ENCODE data around the gene FAF2.

The FAF2 gene

GRCh38 chr5:176420086-176420485, 28.1 kb upstream of the FAF2 start:
- TF ChIP-seq CTCF (IDR thresholded peaks at IDR 0.05; ENCODE audit: borderline replicate concordance, insufficient read depth, low read depth, low read length): no peak

GRCh38 chr5:176420972-176421544, 27.1 kb upstream of the FAF2 start:
- no peak for TF ChIP-seq CTCF (IDR thresholded peaks at IDR 0.05; ENCODE audit: borderline replicate concordance, insufficient read depth, low read depth, low read length)
- H3K4me3 ChIP-seq (ENCODE audit: low read depth, low read length): no peak overlapping the region

More at GRCh38 chr5:176420086-176420485, 28.1 kb upstream of the FAF2 start:
- H3K4me3 ChIP-seq (ENCODE audit: low read depth, low read length): no peak overlapping the region

DNA sequence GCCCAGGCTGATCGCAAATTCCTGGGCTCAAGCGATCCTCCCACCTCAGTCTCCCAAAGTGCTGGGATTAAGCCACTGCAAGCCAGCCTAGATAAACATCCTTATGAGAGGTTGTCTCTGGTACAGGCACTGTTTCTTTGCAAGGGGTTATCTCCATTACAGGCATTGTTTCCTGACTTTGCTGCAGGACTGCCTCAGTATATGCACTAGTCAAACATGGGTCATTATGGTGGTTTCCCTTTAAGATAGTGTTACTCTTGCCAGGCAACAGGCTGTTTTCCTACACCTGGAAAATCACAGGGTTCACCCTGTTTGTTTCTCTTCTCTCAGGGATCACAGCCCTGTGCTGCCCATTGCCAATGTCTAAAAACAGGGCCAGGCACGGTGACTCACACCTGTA, 24.0 kb upstream of the FAF2 start:
- TF ChIP-seq CTCF (IDR thresholded peaks at IDR 0.05; ENCODE audit: borderline replicate concordance, insufficient read depth, low read depth, low read length): no peak
- no peak overlapping the region for H3K4me3 ChIP-seq (ENCODE audit: low read depth, low read length)

GRCh38 chr5:176425138-176425537, 23.0 kb upstream of the FAF2 start:
- no peak overlapping the region for H3K4me3 ChIP-seq (ENCODE audit: low read depth, low read length)
- TF ChIP-seq CTCF (IDR thresholded peaks at IDR 0.05; ENCODE audit: borderline replicate concordance, insufficient read depth, low read depth, low read length): no peak

- no peak overlapping the region for H3K4me3 ChIP-seq (ENCODE audit: low read depth, low read length)
Measured at GRCh38 chr5:176425791-176426190, 22.4 kb upstream of the FAF2 start.

GRCh38 chr5:176426876-176427275, 21.3 kb upstream of the FAF2 start:
- TF ChIP-seq CTCF (IDR thresholded peaks at IDR 0.05; ENCODE audit: borderline replicate concordance, insufficient read depth, low read depth, low read length): no peak
- no peak overlapping the region for H3K4me3 ChIP-seq (ENCODE audit: low read depth, low read length)

More at GRCh38 chr5:176425791-176426190, 22.4 kb upstream of the FAF2 start:
- no peak for TF ChIP-seq CTCF (IDR thresholded peaks at IDR 0.05; ENCODE audit: borderline replicate concordance, insufficient read depth, low read depth, low read length)

- no peak overlapping the region for H3K4me3 ChIP-seq (ENCODE audit: low read depth, low read length)
- TF ChIP-seq CTCF (IDR thresholded peaks at IDR 0.05; ENCODE audit: borderline replicate concordance, insufficient read depth, low read depth, low read length): no peak
Measured at GRCh38 chr5:176427971-176428370, 20.2 kb upstream of the FAF2 start.
